B cell (primary cell): Measurements from ENCODE around the gene TNFRSF12A. TPM values are rescaled to one million over a fixed set of nuclear protein-coding genes. Genes with fewer than 3 reads are reported as not detected.

Experiments used
- ATAC-seq: fragments of 200-7000 bp; cut with Tn5 transposase; one replicate; pipeline ENCODE4 v1.10.0; 2021; ENCODE audit warnings: low read depth, mild to moderate bottlenecking, moderate number of reproducible peaks, moderate library complexity
- CTCF ChIA-PET: fragments of 350-600 bp; sonication (Branson Sonifier 250); formaldehyde crosslinking; loops from one replicate; lab custom pipeline; 2021; ENCODE audit warnings: antibody characterized with exemption, inconsistent platforms; lab: Charles Lee
- POLR2A ChIA-PET: fragments of 350-600 bp; sonication (Branson Sonifier 250); formaldehyde crosslinking; loops from one replicate; lab custom pipeline; 2021; ENCODE audit warnings: antibody characterized with exemption; lab: Charles Lee
- DNase-seq: peaks from one replicate; pipeline ENCODE4 v3.0.0; 2013
- H2AFZ ChIP-seq: 2 replicates; pipeline ENCODE4 v1.6.1; 2012; ENCODE audit warnings: mild to moderate bottlenecking, low read depth, low read length; ENCODE audit not compliant: insufficient read depth, poor library complexity, severe bottlenecking
- H3K27ac ChIP-seq, 2 donors: 1 replicate in 1 of 2; 2 replicates in 1 of 2; pipeline ENCODE4 v1.5.1; 2012 to 2013; ENCODE audit warnings: low read length in 2 of 2, mild to moderate bottlenecking in 2 of 2, moderate library complexity in 1 of 2
- H3K27me3 ChIP-seq, 4 experiments: fragments of 200-600 bp in 1 of 4; sonication (generic) in 1 of 4; replicated peaks in 1 of 4; 1 replicate in 2 of 4; 2 replicates in 2 of 4; pipeline versions ENCODE4 v1.6.1 to v1.7.0; 2013 to 2016; ENCODE audit warnings: low read length in 3 of 4, mild to moderate bottlenecking in 2 of 4, mixed read lengths in 1 of 4, moderate library complexity in 1 of 4; ENCODE audit not compliant: insufficient read depth in 4 of 4, control insufficient read depth in 3 of 4; ENCODE audit errors: control extremely low read depth in 1 of 4
- H3K36me3 ChIP-seq, 2 experiments: replicated peaks in 1 of 2; 1 replicate in 1 of 2; 2 replicates in 1 of 2; pipeline versions ENCODE4 v1.6.1 to v1.7.1; 2013; ENCODE audit warnings: low read length in 1 of 2; ENCODE audit not compliant: insufficient read depth in 2 of 2, control insufficient read depth in 1 of 2; ENCODE audit errors: control extremely low read depth in 1 of 2, extremely low read depth in 1 of 2
- H3K4me1 ChIP-seq, 2 donors: fragments of 200-600 bp in 1 of 2; sonication (generic) in 1 of 2; 1 replicate in 1 of 2; 2 replicates in 1 of 2; pipeline versions ENCODE4 v1.5.1 to v1.6.1; 2013 to 2017; ENCODE audit warnings: low read length in 2 of 2; ENCODE audit not compliant: control insufficient read depth in 2 of 2, insufficient read depth in 2 of 2
- H3K4me2 ChIP-seq: replicated peaks from 2 replicates; pipeline ENCODE3; 2012; ENCODE audit warnings: mild to moderate bottlenecking, low read depth, low read length; ENCODE audit not compliant: poor library complexity, severe bottlenecking
- H3K4me3 ChIP-seq, 5 experiments: fragments of 200-600 bp in 1 of 5; sonication (generic) in 1 of 5; 1 replicate in 3 of 5; 2 replicates in 2 of 5; pipeline versions ENCODE4 v1.5.1 to v1.7.0; 2011 to 2016; ENCODE audit warnings: low read length in 4 of 5, mild to moderate bottlenecking in 4 of 5, low read depth in 2 of 5, control low read depth in 1 of 5, moderate library complexity in 1 of 5; ENCODE audit not compliant: insufficient read depth in 1 of 5; ENCODE audit errors: control extremely low read depth in 1 of 5, extremely low read depth in 1 of 5
- H3K79me2 ChIP-seq: fragments of 200-600 bp; sonication (generic); one replicate; pipeline ENCODE4 v1.6.0; 2016; ENCODE audit warnings: low read length; ENCODE audit not compliant: control insufficient read depth, insufficient read depth
- H3K9ac ChIP-seq: fragments of 200-600 bp; sonication (generic); 2 replicates; pipeline ENCODE4 v1.6.1; 2017; ENCODE audit warnings: mild to moderate bottlenecking, low read length, moderate library complexity
- H3K9me3 ChIP-seq, 3 donors: one replicate each; pipeline versions ENCODE4 v1.6.1 to v1.7.1; 2013; ENCODE audit warnings: low read length in 2 of 3; ENCODE audit not compliant: control insufficient read depth in 2 of 3, insufficient read depth in 1 of 3; ENCODE audit errors: control extremely low read depth in 1 of 3
- H4K20me1 ChIP-seq: 2 replicates; pipeline ENCODE4 v1.6.0; 2012; ENCODE audit warnings: mild to moderate bottlenecking, low read length; ENCODE audit not compliant: insufficient read depth, control insufficient read depth, poor library complexity, severe bottlenecking
- H3K27ac Mint-ChIP-seq: one replicate; pipeline ENCODE4 v1.8.0; 2021; ENCODE audit warnings: mixed read lengths
- H3K27me3 Mint-ChIP-seq: one replicate; pipeline ENCODE4 v1.8.0; 2021; ENCODE audit warnings: mixed read lengths
- H3K4me1 Mint-ChIP-seq: one replicate; pipeline ENCODE4 v1.8.0; 2021; ENCODE audit warnings: mixed read lengths
- H3K4me3 Mint-ChIP-seq: one replicate; pipeline ENCODE4 v1.8.0; 2021; ENCODE audit warnings: mixed read lengths
- H3K9me3 Mint-ChIP-seq: one replicate; pipeline ENCODE4 v1.8.0; 2022; ENCODE audit warnings: mixed read lengths; ENCODE audit not compliant: insufficient read depth
- CTCF ChIP-seq: fragments of 200-600 bp; IDR thresholded peaks from one replicate; pipeline ENCODE4 v1.8.0; 2022; ENCODE audit warnings: antibody characterized with exemption, mild to moderate bottlenecking
- EZH2 ChIP-seq: IDR thresholded peaks from 2 replicates; pipeline ENCODE4 v1.6.1; 2012; ENCODE audit warnings: borderline replicate concordance, low read depth, mild to moderate bottlenecking, moderate library complexity, low read length; ENCODE audit not compliant: insufficient read depth, poor library complexity, severe bottlenecking
- WGBS: methylation state at CpG from one replicate; pipeline ENCODE4 v1.1.5; 2013; ENCODE audit warnings: missing lambda C conversion rate; ENCODE audit not compliant: insufficient coverage; 5-methylcytosine and 5-hydroxymethylcytosine counted together
- intact Hi-C: fragments of 100-400 bp; cut with micrococcal nuclease; formaldehyde crosslinking; loops from one replicate; pipeline ENCODE4 v1.10.0; 2022
- polyA plus RNA-seq: library from polyadenylated mRNA; depleted of rRNA; stranded (reverse); fragments of >200 nt; gene quantifications from 2 replicates; pipeline ENCODE4 v1.2.3, GENCODE V29; 2012
- total RNA-seq, 2 donors: library from RNA; stranded (reverse); fragments of 120-200 nt in 1 of 2; gene quantifications; 1 replicate in 1 of 2; 2 replicates in 1 of 2; pipeline versions ENCODE4 v1.2.3 to v1.2.4, GENCODE V29; 2013 to 2022

Gene TNFRSF12A
- total and polyA plus RNA-seq, 2 donors (not counting 1 experiment from before 2014, with no cell fraction given): 0.61 to 1.3 TPM

- Mint-ChIP-seq H3K9me3 (no peaks in the 10 kb centered on the region), H3K27me3 (peaks cover 4% of the 10 kb centered on the region), H3K27ac (no peak overlapping the region), H3K4me3 (no peak overlapping the region), H3K4me1 (peaks cover 7% of the 10 kb centered on the region)
- Histone ChIP-seq H4K20me1 (peaks cover 5% of the 10 kb centered on the region), H3K79me2 (peaks cover 6% of the 10 kb centered on the region), H2AFZ (no peak overlapping the region), H3K27ac (no peak overlapping the region), H3K9ac (no peak overlapping the region), H3K9me3 (no peaks in the 10 kb centered on the region), H3K4me2 (no peak overlapping the region), H3K4me3 (no peak overlapping the region), H3K27me3 (peaks cover 0 to 10% (median 1%) of the 10 kb centered on the region in 4 experiments), H3K4me1 (peaks cover 10 to 13% of the 10 kb centered on the region in 2 donors), H3K36me3 (no peaks in the 10 kb centered on the region)
- ChIA-PET CTCF (interaction anchor here (1.9 kb wide), 1 partner anchor 9 kb away, joined by 5 read pairs; no protein-coding TSS in a partner anchor), POLR2A (interaction anchor here (0.5 kb wide), 1 partner anchor 697 kb away, joined by 3 read pairs; no protein-coding TSS in a partner anchor)
- ATAC-seq (no peak), DNase-seq (no peak)
- intact Hi-C loops: no loop called here
- no peak for TF ChIP-seq CTCF
- no peak for TF ChIP-seq EZH2
- 99% methylated on average over 7 of the region's 7 CpGs for WGBS
Observed at GRCh38 chr16:2976201-2976600, 44.0 kb upstream of the TNFRSF12A start.

- peaks cover 4% of the 10 kb centered on the region for H3K27me3 Mint-ChIP-seq
- ATAC-seq: no peak
Observed at GRCh38 chr16:2976673-2977072, 43.5 kb upstream of the TNFRSF12A start.

More at GRCh38 chr16:2976673-2977072, 43.5 kb upstream of the TNFRSF12A start:
- intact Hi-C loops: no loop called here
- Histone ChIP-seq H3K27ac (no peak overlapping the region), H4K20me1 (peaks cover 5% of the 10 kb centered on the region), H3K9ac (no peak overlapping the region), H3K9me3 (no peaks in the 10 kb centered on the region), H3K36me3 (no peaks in the 10 kb centered on the region), H2AFZ (no peak overlapping the region), H3K27me3 (peaks cover 0 to 10% (median 1%) of the 10 kb centered on the region in 4 experiments), H3K79me2 (peaks cover 6% of the 10 kb centered on the region), H3K4me2 (no peak overlapping the region), H3K4me1 (peaks cover 10 to 17% of the 10 kb centered on the region in 2 donors), H3K4me3 (no peak overlapping the region)
- TF ChIP-seq CTCF: no peak
- TF ChIP-seq EZH2: no peak
- POLR2A ChIA-PET: interaction anchor here (0.5 to 0.6 kb wide), 2 partner anchors 66 to 697 kb away, joined by 3 to 4 read pairs; no protein-coding TSS in a partner anchor
- Mint-ChIP-seq H3K4me1 (peaks cover 8% of the 10 kb centered on the region), H3K27ac (no peak overlapping the region), H3K4me3 (no peak overlapping the region), H3K9me3 (no peaks in the 10 kb centered on the region)
- CTCF ChIA-PET: interaction anchor here (1.9 kb wide), 1 partner anchor 9 kb away, joined by 5 read pairs; no protein-coding TSS in a partner anchor
- no peak for DNase-seq
- over 99% methylated on average over 13 of the region's 15 CpGs for WGBS
